Urothelium cell line (cell line): Measurements from ENCODE around the gene COMT.

ENCODE experiments used
- DNase-seq: peaks from one replicate; pipeline ENCODE4 v3.0.0; 2011; ENCODE audit warnings: low spot score, mixed read lengths
- FAIRE-seq: peaks from 2 replicates; lab custom pipeline; 2011; peaks lifted over from hg19 to GRCh38; lab: Jason Lieb, UNC

The COMT gene

DNA sequence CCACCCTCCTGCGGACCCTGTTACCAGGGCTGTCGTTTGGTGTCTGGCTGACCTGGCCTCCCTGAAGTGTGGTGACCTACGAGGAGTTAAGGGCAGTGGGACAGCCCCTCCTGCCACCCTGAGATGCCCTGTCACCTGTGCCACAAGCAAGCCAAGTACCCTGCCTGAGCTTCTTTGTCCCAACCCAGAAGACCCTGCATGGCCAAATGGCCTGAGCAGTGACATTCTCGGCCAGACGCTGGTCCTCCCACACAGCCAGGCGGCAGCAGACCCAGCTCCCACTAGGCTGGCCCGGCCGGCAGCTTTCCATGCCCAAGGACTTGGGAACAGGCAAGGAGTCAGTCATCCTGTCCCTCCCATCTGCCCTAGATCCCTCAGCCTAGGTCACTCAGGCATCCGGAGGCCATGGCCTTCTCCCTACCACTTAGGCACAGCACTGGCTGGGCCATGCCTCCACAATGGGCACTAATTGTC lies 67.5 kb downstream of the COMT start:
- DNase-seq (no peak), FAIRE-seq (no peak)

DNA sequence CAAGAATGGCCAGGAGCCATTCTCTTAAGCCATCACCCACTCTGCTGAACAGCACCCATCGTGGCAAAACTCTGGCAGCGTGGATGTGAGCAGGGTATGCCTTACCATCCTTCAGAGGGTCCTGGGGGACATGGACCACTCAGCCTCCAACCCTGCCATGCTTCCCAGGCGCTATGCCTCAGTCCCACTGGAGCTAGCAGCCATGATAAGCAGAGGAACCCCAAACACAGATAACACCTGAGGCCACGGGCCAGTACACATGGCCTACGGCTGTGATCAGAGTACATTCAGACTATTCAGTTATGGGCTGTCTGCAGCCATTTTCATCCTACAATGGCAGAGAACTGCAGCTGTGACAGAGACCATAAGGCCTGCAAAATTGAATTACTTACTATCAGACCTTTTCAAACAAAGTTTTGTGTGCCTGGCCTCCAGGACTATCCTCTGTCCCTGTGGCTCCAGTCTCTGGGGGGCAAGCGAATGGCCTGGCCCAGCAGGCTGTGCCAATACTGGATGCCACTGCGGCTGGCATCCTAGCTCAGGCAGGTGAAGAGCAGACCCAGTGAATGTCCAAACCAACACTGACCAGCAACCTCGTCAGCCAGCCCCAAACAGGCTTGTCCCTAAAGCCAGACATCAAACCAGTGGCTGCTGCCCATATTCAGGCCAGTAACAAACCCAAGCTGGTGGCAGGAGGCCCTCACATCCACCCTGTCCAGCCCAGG lies 68.2 kb downstream of the COMT start:
- DNase-seq (no peak), FAIRE-seq (peak; percentile 48)

DNA sequence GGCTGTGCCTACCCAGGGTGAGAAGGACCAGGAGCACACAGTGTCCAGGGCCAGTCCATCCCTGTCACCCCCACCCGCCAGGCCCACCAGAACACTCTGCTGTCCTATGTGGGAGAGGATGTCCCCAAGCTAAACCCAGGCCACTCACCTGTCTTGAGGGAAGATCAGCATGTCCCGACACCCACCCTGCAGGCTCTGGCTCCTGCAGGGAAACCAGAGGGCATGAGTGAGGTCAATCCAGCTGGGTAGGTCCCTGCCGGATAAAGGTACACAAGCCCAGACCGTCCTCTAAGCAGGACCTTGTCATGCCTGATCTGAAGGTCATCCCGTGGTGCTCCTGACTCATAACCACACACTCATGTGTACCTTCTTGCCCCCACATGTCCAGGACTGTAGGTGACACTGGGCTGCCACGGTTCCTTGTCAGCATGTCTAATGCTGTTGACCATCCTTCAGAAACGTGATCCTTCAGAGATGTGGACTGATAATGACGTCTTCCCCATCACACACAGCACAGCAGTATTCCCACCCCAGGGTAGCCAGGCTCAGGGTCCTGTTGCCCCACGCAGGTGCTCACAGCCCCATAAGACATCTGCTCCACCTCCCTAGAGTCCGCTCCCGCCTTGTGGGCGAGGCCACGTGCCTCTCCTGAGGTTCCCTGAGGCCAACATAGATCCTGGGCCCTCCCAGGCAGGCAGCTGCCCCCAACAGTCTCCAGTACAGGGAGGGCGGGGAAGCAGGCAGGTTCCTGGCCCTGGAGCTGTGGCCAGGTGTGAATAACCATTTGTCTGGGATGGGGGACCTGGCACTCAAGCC lies 68.9 kb downstream of the COMT start:
- DNase-seq = no peak
- peak; percentile 42 for FAIRE-seq

DNA sequence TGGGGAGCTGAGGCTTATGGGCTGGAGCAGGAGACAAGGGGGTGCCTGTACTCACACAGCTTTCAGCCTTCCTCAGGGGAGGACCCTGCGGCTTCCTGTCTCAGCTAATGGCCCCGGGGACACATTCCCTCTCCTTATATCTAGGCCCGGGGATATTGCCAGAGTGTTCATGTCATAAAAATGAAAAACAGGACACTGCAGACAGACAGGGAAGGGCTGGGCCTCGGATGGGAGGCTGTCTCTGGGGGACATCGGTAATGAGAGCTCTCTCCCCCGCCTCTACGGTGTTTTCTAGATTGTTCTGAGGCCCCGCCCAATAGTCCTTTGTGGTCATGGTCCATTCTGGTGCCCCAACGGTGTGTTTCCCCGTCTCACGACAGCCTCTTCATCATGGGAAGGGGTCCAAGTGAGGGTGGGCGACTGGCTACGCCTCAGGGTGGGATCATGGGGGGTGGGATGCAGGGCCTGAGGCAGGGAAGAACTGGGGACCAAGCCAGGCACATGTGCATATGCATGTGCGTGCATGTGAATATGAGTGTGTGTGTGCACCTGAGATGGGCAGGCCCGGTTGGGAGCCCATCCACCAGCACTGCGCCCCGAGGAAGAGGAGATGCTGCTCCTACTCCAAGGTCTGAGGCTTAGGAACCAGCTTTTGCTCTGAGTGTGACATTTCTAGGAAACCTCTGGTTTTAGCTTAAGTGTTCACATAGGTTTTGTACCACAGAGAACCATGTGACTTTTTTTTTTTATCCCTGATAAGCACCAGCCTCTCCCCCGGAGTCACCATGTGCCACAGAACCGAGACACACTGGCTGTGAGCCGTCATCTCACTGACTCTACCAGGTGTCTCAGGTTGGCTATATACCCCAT lies 69.8 kb downstream of the COMT start:
- DNase-seq (no peak), FAIRE-seq (no peak)

DNA sequence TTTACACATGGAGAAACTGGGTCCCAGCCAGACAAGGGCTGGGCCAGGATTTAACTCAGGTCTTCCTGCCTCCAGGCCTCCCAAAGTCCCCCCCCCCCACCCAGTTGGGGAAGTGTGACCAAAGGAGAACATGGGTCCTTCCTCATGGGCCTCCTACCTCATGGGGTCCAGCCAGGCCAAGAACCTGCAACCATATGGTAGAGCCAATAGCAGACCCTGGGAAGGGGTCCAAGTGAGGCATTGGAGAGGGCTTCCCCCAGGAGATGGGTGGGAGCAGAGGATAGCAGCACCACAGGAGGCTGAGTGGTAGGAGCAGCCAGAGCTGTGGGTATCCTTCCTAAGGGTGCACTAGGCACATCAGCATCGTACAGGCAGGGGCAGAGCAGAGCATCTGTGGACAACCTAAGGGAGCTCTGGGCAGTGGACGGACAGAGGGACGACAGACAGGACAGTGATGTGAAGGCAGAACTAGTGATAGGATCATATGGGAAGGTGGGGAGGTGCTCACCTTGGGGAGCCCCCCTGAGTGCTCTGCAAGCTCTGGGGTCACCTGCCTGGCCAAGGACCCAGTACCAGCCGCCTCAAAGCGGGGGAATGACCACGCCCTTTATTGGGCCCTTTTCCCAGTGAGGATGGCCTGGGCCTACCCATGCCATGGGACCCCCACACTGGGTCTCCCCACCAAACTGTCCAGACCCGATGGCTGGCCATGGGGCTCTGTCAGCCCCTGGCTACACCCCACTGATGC lies 70.6 kb downstream of the COMT start:
- FAIRE-seq = no peak

DNA sequence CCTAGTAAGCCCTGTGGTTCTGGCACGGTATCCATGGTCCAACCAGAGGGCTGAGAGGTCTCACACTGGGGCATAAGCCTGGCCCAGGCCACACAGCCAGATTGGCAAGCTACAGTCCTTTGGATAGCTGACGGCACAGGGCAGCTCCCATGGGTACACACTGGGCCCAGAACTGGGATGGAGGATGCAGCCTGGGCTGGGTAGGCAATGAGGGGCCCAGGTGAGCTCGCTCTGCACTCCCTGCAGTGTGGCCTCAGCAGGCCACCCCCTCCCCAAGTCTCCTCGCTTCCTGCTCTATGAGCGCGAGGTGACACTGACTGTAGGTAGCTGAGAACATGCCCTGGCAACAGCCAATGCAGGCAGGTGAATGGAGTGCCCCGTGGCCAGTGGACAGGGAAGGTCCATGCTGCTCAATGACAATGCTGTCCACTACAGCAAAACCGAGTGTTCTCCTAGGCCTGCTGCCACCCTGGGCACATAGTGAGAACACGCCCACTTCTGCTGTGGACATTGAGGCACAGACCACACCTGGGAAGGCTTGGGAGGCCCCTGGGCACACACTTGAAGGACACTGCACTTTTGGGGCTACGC lies 71.3 kb downstream of the COMT start:
- no peak for DNase-seq
- FAIRE-seq = peak; percentile 92

More for the DNA sequence above, 70.6 kb downstream of the COMT start:
- DNase-seq = no peak

DNA sequence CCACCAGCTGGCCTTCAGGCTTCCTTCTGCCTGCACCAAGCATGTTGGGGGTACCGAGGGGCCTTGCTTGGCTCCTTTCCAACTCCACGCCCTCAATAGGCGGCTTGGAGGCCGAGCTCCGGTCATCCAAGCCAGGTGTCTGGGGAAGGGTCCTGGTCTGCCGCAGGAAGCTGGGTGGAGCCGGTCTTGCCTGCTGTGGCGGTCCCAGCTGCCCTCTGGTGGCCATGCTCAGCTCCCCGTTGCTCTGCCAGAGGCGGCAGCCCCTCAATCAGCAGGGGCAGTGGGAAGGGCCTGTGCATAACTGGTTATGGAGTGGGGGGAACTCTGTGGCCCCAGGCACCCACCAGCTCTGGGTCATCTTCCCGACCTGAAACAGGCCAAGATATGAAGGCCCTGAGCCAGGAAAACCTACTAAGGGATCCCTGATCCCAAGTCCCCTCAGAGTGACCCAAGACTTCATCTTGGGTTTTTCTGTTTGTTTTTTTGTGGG lies 71.9 kb downstream of the COMT start:
- DNase-seq = peak; percentile 62

DNA sequence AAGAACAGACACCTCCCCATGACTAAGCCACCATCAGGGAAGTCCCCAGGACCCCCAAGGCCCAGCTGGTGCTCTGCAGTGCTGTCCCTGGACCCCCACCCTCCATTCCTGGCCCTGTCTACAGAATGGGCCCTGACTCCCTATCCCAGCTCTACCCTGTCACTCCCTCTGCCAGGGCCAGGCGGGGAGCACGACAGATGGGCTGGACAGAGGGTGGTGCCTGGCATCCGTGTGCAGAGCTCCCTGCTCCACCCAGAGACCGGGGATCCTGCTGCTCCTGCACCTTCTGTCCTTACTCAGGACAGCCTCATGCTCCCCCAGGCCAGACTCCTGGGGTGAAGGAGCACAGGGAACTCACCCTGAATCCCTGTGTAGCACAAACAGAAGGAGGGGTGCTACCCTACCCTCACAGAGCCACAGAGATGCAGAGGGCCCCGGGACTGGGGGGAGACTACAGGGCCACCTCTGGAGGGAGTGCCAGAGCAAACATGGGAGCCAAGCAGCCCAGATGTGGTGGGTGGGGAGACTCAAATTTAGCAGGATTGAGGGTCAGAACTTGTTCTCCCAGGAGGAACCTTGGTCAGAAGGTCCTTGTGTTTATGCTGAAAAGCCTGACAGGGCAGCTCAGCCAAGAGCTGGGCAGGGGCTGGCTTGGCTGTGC lies 73.1 kb downstream of the COMT start:
- FAIRE-seq = no peak

More for the DNA sequence above, 71.9 kb downstream of the COMT start:
- peak; percentile 5 for FAIRE-seq

DNA sequence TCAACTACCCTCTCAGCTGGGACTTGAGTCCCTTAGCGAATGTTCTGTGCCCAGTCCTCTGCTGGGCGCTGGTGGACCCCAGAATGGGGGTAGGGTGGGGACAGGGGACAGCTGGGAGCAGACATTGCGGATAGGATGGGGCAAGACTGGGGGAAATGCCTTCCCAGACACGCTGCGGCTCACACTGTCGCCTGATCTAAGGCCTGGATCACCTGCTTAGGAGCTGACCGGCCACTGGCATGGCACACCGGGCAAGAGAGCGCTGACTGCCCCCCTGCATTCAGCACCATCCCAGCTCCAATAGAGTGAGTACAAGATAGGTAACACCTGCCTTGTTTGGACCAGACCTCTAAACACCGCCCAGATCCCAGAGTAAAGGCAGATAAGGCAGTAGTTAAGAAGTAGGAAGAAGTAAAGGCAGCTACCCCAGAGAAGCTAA lies 73.6 kb downstream of the COMT start:
- no peak for FAIRE-seq
- no peak for DNase-seq

More for the DNA sequence above, 73.1 kb downstream of the COMT start:
- DNase-seq = no peak

DNA sequence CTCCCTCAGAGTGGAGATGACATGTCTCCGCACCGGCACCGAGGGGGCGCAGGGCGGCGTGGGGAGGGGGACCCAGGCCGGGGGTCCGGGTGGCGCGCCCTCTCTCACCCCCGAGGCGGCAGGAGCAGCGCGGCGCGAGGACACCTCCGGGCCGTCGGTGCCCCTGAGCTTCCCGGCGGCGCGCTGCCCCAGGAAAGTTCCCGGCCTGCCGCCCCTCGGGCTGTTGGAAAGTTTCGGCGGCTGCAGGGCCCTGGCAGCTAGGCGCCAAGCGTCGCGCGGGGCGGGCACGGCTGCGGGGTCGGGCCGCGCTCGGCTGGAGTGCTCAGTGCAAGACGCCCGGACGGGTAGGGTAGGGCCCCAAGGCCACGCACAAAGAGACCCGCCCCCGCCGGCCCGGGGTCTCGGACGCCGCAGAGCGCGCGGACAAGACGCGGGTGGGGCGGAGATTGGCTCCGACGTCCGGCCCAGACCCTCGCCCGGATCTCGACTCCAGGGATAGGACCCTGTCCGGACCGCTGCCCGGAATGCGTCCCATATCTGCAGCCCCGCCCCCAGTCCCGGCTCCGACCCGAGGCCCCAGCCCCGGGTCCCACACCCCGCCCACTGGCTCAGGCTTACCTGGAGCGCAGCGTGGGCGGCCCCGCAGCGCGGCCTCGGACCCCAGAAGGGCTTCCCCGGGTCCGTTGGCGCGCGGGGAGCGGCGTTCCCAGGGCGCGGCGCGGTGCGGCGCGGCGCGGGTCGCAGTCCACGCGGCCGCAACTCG lies 74.6 kb downstream of the COMT start:
- FAIRE-seq = peak; percentile 13
- DNase-seq = peak; percentile 71

DNA sequence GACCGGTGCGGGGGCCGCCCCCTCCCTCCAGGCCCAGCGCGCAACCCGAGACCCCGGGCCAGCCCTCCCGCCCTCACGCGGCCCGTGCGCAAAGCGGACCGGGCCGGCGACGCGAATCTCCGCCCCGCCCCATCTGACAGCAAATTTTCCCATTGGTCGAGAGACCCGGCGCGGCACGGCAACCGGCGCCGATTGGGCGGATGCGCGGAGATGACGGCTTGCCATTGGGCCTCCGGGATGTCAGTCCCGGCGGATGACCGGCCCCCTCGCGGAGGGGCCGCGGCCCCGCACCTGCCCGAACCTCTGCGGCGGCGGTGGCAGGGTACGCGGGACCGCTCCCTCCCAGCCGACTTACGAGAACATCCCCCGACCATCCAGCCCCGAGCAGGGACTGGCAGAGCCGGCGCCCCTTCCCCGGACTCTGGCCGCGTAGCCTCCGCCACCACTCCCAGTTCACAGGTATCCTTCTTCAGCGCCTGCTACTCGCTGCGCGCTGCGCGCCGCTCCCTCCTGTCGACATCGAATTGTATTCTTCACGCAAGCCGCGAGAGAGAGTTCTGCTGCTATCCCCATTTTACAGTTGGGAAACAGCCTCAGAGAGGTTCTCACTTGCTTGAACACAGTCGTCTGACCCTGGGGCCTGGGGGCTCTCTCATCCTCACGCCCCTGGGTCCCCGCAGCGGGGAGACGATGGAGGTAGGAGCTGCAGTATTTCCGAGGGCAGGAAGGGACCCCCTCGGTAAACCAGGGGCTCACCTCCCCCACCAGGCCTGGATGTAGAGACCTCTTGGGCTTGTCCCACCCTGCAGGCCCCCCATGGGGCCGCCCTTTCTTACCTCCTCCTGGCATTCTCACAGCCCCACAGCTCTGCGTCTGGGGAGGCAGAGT lies 75.4 kb downstream of the COMT start, which contains the start of gene ARVCF:
Gene ARVCF (minus strand): TSS at position 90 of the 888 bp plus-strand sequence. CDS start 26,029 bp downstream, outside the sequence.
- FAIRE-seq = peak; percentile 97
- DNase-seq = peak; percentile 100

DNA sequence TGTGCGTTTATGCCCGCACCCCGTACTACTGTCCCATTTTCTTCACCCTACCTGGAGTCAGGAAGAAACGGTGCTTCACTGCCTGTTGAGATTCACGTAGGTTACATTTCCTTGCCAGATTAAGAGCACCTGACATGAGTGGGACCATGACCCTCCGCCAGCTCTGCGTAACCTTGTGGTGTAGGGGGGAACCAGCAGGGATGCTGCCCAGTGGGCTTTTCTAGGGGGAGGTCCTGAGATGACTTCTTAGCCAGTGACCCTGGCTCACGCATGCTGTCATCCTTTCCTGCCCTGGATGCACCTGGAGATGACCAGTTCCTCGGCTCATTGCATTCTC lies 76.0 kb downstream of the COMT start:
- FAIRE-seq (peak; percentile 48), DNase-seq (no peak)

DNA sequence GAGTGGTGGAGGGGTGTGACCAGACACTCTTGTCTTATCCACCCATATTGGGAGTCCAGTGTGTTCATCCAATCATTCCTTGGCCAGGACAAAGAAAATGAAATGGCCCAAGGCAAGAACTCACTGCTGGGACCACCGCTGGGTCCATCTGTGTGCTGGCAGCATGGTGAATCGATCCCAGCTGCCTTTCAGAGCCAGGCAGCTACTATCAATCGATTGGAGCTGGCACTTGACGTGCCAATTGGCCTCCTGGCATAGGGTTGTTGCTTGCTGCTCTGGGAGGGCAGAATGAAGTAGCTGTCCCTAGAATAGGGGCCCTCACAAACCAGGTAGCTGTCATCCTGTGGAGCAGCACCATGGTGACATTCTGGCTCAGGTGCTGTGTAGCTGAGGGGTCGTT lies 76.4 kb downstream of the COMT start:
- DNase-seq (no peak), FAIRE-seq (no peak)
